Prostate gland (tissue), 2 donors: Measurements from ENCODE around the gene NEUROG2.
"Not testable (repeated sequence)": the region's sequence is repeated elsewhere in the genome, so short reads cannot be mapped to it uniquely, and the experiment has no call there.

ENCODE experiments used
- POLR2A ChIP-seq: fragments of 450-650 bp; IDR thresholded peaks from one replicate; pipeline ENCODE4 v1.6.1; 2016; ENCODE audit warnings: antibody characterized with exemption, mild to moderate bottlenecking
- TF ChIP-seq, protein P1 (sequence below), 4 experiments: fragments of 200-600 bp in 2 of 4; fragments of 450-650 bp in 2 of 4; sonication (generic) in 2 of 4; IDR thresholded peaks; 1 replicate in 3 of 4; 2 replicates in 1 of 4; pipeline ENCODE4 v1.5.1; 2016 to 2019; ENCODE audit warnings: antibody characterized with exemption in 4 of 4, mild to moderate bottlenecking in 2 of 4, moderate library complexity in 2 of 4

GRCh38 chr4:112490808-112491207 lies 25.2 kb downstream of the NEUROG2 start:
- TF ChIP-seq, protein P1, sequence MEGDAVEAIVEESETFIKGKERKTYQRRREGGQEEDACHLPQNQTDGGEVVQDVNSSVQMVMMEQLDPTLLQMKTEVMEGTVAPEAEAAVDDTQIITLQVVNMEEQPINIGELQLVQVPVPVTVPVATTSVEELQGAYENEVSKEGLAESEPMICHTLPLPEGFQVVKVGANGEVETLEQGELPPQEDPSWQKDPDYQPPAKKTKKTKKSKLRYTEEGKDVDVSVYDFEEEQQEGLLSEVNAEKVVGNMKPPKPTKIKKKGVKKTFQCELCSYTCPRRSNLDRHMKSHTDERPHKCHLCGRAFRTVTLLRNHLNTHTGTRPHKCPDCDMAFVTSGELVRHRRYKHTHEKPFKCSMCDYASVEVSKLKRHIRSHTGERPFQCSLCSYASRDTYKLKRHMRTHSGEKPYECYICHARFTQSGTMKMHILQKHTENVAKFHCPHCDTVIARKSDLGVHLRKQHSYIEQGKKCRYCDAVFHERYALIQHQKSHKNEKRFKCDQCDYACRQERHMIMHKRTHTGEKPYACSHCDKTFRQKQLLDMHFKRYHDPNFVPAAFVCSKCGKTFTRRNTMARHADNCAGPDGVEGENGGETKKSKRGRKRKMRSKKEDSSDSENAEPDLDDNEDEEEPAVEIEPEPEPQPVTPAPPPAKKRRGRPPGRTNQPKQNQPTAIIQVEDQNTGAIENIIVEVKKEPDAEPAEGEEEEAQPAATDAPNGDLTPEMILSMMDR (IDR thresholded peaks at IDR 0.05): not testable (repeated sequence)
- not testable (repeated sequence) for TF ChIP-seq POLR2A
